SK-N-SH treated with all-trans-retinoic acid at 6 μM for 48 hours (cell line): Measurements from ENCODE around the gene GCLC.

Experiments
- ATAC-seq: fragments of 200-7000 bp; cut with Tn5 transposase; 3 replicates; pipeline ENCODE4 v1.9.1; 2020; ENCODE audit warnings: mild to moderate bottlenecking, moderate library complexity
- ARNTL ChIP-seq: fragments of 450-650 bp; formaldehyde crosslinking; IDR thresholded peaks from 2 replicates; pipeline ENCODE4 v1.5.0; 2020; ENCODE audit warnings: low read depth, mild to moderate bottlenecking, moderate library complexity, borderline replicate concordance
- BACH2 ChIP-seq: fragments of 250-450 bp; sonication (Bioruptor Pico); IDR thresholded peaks from 2 replicates; pipeline ENCODE4 v1.9.0; 2021; ENCODE audit warnings: mild to moderate bottlenecking, borderline replicate concordance
- CSDC2 ChIP-seq: fragments of 250-450 bp; sonication (Bioruptor Pico); IDR thresholded peaks from 2 replicates; pipeline ENCODE4 v1.5.0; 2020; ENCODE audit warnings: mild to moderate bottlenecking, moderate library complexity
- ISL1 ChIP-seq: fragments of 250-450 bp; sonication (Bioruptor Pico); IDR thresholded peaks from 2 replicates; pipeline ENCODE4 v2.1.2; 2022; ENCODE audit warnings: mild to moderate bottlenecking, moderate library complexity
- OSR1 ChIP-seq: fragments of 250-450 bp; sonication (Bioruptor Pico); IDR thresholded peaks from 2 replicates; pipeline ENCODE4 v1.8.0; 2022; ENCODE audit warnings: moderate library complexity, mild to moderate bottlenecking, inconsistent platforms
- PPARA ChIP-seq: fragments of 250-450 bp; sonication (Bioruptor Pico); IDR thresholded peaks from 2 replicates; pipeline ENCODE4 v1.5.0; 2020; ENCODE audit warnings: mild to moderate bottlenecking, borderline replicate concordance
- RARB ChIP-seq: fragments of 250-450 bp; sonication (Bioruptor Pico); IDR thresholded peaks from 2 replicates; pipeline ENCODE4 v1.8.0; 2021; ENCODE audit warnings: mild to moderate bottlenecking, moderate library complexity
- TCF4 ChIP-seq: fragments of 250-450 bp; sonication (Bioruptor Pico); IDR thresholded peaks from 2 replicates; pipeline ENCODE4 v1.8.0; 2021; ENCODE audit warnings: mild to moderate bottlenecking, moderate library complexity, borderline replicate concordance
- TOX ChIP-seq: fragments of 250-450 bp; sonication (Bioruptor Pico); IDR thresholded peaks from 2 replicates; pipeline ENCODE4 v1.8.0; 2021; ENCODE audit warnings: mild to moderate bottlenecking, moderate library complexity, borderline replicate concordance
- ZC3H10 ChIP-seq: fragments of 250-450 bp; sonication (Bioruptor Pico); IDR thresholded peaks from 2 replicates; pipeline ENCODE4 v1.5.1; 2021; ENCODE audit warnings: mild to moderate bottlenecking, moderate library complexity
- ZFP3 ChIP-seq: fragments of 250-450 bp; sonication (Bioruptor Pico); IDR thresholded peaks from 2 replicates; pipeline ENCODE4 v1.5.0; 2020; ENCODE audit warnings: mild to moderate bottlenecking, moderate library complexity
- ZFP30 ChIP-seq: fragments of 450-650 bp; formaldehyde crosslinking; IDR thresholded peaks from 2 replicates; pipeline ENCODE4 v1.5.0; 2022; ENCODE audit warnings: mild to moderate bottlenecking, moderate library complexity
- ZNF565 ChIP-seq: fragments of 450-650 bp; formaldehyde crosslinking; conservative IDR thresholded peaks from 2 replicates; pipeline ENCODE4 v1.5.0; 2020; ENCODE audit warnings: low read depth, mild to moderate bottlenecking, moderate library complexity
- ZNF70 ChIP-seq: fragments of 450-650 bp; formaldehyde crosslinking; IDR thresholded peaks from 2 replicates; pipeline ENCODE4 v1.5.0; 2020; ENCODE audit warnings: mild to moderate bottlenecking, moderate library complexity
- ZNF8 ChIP-seq: fragments of 450-650 bp; formaldehyde crosslinking; IDR thresholded peaks from 2 replicates; pipeline ENCODE4 v1.5.0; 2020; ENCODE audit warnings: mild to moderate bottlenecking, moderate library complexity
- TF ChIP-seq, protein P1 (sequence below): fragments of 250-450 bp; sonication (Bioruptor Pico); IDR thresholded peaks from 2 replicates; pipeline ENCODE4 v1.5.1; 2020; ENCODE audit warnings: low read depth, mild to moderate bottlenecking, moderate library complexity
- TF ChIP-seq, protein P2 (sequence below): fragments of 250-450 bp; sonication (Bioruptor Pico); IDR thresholded peaks from 2 replicates; pipeline ENCODE4 v1.5.1; 2021; ENCODE audit warnings: mild to moderate bottlenecking, moderate library complexity
- TF ChIP-seq, protein P3 (sequence below): fragments of 250-450 bp; sonication (Bioruptor Pico); IDR thresholded peaks from 2 replicates; pipeline ENCODE4 v1.8.0; 2020; ENCODE audit warnings: mild to moderate bottlenecking, moderate library complexity, borderline replicate concordance
- TF ChIP-seq, protein P4 (sequence below): fragments of 250-450 bp; sonication (Bioruptor Pico); IDR thresholded peaks from 2 replicates; pipeline ENCODE4 v1.8.0; 2021; ENCODE audit warnings: low read depth, mild to moderate bottlenecking, moderate library complexity, borderline replicate concordance
- TF ChIP-seq, protein P5 (sequence below): fragments of 250-450 bp; sonication (Bioruptor Pico); IDR thresholded peaks from 2 replicates; pipeline ENCODE4 v1.5.0; 2020; ENCODE audit warnings: mild to moderate bottlenecking, moderate library complexity

GCLC gene

DNA sequence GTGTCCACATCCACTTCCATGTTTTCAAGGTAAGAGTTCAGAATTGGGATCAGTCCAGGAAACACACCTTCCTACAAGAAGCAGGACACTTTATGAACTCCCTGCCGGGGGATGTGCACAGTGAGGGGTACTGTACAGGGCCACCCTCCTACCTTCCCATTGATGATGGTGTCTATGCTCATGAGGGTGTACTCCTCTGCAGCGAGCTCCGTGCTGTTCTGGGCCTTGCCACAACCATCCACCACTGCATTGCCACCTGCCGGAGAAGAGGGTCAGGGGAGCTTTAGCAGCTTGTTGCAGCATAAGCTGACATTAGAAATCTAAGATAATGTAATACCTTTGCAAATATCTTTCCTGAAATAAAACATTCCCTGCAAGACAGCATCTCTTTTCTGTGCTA, 44.8 kb downstream of the GCLC start (continued):
- TF ChIP-seq, protein P1, sequence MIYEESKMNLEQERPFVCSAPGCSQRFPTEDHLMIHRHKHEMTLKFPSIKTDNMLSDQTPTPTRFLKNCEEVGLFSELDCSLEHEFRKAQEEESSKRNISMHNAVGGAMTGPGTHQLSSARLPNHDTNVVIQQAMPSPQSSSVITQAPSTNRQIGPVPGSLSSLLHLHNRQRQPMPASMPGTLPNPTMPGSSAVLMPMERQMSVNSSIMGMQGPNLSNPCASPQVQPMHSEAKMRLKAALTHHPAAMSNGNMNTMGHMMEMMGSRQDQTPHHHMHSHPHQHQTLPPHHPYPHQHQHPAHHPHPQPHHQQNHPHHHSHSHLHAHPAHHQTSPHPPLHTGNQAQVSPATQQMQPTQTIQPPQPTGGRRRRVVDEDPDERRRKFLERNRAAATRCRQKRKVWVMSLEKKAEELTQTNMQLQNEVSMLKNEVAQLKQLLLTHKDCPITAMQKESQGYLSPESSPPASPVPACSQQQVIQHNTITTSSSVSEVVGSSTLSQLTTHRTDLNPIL (CRISPR knock-in tag), result no peak
- TF ChIP-seq TCF4, result no peak
- no peak for TF ChIP-seq ISL1 (CRISPR knock-in tag)
- TF ChIP-seq ZFP3 (CRISPR knock-in tag), result no peak
- TF ChIP-seq, all 23 proteins: peak for 0

DNA sequence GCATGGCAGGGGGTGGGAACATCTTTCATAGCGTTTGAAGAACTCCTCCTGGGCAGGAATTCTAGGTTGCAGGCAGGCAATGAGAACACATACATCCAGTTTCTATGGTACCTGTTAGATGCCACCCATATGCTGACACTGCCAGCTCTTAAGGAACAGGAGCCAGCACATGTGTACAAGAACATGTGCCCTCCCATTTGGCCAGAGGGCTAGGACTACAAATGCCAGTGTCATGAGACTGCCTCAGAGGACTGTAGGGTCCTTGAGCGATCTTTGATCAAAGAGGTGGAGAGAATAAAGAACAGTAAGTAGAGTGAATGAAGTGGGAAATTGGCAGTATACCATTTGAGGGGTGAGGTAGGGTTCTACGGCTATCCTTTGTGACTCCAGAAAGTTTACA, 45.8 kb downstream of the GCLC start:
- TF ChIP-seq RARB (CRISPR knock-in tag), result no peak
- ATAC-seq, result no peak

DNA sequence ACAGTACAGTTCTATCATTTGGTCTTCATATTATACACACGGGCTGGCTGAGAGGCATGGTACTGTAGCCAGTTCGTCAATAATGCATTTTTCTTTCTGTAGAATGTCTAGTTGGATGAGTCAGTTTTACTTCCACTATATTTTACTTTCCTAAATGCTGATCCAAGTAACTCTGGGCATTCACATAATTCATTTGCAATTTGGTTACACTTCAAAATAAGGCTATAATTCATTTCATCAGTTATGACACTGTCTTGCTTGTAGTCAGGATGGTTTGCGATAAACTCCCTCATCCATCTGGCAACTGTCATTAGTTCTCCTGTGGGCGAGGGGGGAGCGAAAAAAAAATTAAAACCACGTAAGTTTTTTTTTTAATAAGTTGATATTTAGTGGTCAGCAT, 46.3 kb downstream of the GCLC start:
- TF ChIP-seq ZFP30 (CRISPR knock-in tag) (no peak), TOX (CRISPR knock-in tag) (no peak), ISL1 (CRISPR knock-in tag) (no peak), ZNF70 (CRISPR knock-in tag) (no peak), ZC3H10 (CRISPR knock-in tag) (no peak), BACH2 (CRISPR knock-in tag) (no peak), ZNF565 (CRISPR knock-in tag) (no peak), PPARA (CRISPR knock-in tag) (no peak), TCF4 (no peak), RARB (CRISPR knock-in tag) (no peak), ARNTL (CRISPR knock-in tag) (no peak), OSR1 (CRISPR knock-in tag) (no peak), CSDC2 (CRISPR knock-in tag) (no peak), ZNF8 (no peak), ZFP3 (CRISPR knock-in tag) (no peak)
- TF ChIP-seq, protein P1 (CRISPR knock-in tag), result no peak
- TF ChIP-seq, protein P2, sequence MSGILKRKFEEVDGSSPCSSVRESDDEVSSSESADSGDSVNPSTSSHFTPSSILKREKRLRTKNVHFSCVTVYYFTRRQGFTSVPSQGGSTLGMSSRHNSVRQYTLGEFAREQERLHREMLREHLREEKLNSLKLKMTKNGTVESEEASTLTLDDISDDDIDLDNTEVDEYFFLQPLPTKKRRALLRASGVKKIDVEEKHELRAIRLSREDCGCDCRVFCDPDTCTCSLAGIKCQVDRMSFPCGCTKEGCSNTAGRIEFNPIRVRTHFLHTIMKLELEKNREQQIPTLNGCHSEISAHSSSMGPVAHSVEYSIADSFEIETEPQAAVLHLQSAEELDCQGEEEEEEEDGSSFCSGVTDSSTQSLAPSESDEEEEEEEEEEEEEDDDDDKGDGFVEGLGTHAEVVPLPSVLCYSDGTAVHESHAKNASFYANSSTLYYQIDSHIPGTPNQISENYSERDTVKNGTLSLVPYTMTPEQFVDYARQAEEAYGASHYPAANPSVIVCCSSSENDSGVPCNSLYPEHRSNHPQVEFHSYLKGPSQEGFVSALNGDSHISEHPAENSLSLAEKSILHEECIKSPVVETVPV (CRISPR knock-in tag), result no peak
- TF ChIP-seq, protein P3, sequence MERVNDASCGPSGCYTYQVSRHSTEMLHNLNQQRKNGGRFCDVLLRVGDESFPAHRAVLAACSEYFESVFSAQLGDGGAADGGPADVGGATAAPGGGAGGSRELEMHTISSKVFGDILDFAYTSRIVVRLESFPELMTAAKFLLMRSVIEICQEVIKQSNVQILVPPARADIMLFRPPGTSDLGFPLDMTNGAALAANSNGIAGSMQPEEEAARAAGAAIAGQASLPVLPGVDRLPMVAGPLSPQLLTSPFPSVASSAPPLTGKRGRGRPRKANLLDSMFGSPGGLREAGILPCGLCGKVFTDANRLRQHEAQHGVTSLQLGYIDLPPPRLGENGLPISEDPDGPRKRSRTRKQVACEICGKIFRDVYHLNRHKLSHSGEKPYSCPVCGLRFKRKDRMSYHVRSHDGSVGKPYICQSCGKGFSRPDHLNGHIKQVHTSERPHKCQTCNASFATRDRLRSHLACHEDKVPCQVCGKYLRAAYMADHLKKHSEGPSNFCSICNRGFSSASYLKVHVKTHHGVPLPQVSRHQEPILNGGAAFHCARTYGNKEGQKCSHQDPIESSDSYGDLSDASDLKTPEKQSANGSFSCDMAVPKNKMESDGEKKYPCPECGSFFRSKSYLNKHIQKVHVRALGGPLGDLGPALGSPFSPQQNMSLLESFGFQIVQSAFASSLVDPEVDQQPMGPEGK (CRISPR knock-in tag), result no peak
- TF ChIP-seq, protein P4, sequence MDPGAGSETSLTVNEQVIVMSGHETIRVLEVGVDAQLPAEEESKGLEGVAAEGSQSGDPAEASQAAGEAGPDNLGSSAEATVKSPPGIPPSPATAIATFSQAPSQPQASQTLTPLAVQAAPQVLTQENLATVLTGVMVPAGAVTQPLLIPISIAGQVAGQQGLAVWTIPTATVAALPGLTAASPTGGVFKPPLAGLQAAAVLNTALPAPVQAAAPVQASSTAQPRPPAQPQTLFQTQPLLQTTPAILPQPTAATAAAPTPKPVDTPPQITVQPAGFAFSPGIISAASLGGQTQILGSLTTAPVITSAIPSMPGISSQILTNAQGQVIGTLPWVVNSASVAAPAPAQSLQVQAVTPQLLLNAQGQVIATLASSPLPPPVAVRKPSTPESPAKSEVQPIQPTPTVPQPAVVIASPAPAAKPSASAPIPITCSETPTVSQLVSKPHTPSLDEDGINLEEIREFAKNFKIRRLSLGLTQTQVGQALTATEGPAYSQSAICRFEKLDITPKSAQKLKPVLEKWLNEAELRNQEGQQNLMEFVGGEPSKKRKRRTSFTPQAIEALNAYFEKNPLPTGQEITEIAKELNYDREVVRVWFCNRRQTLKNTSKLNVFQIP (CRISPR knock-in tag), result no peak
- TF ChIP-seq, protein P5, sequence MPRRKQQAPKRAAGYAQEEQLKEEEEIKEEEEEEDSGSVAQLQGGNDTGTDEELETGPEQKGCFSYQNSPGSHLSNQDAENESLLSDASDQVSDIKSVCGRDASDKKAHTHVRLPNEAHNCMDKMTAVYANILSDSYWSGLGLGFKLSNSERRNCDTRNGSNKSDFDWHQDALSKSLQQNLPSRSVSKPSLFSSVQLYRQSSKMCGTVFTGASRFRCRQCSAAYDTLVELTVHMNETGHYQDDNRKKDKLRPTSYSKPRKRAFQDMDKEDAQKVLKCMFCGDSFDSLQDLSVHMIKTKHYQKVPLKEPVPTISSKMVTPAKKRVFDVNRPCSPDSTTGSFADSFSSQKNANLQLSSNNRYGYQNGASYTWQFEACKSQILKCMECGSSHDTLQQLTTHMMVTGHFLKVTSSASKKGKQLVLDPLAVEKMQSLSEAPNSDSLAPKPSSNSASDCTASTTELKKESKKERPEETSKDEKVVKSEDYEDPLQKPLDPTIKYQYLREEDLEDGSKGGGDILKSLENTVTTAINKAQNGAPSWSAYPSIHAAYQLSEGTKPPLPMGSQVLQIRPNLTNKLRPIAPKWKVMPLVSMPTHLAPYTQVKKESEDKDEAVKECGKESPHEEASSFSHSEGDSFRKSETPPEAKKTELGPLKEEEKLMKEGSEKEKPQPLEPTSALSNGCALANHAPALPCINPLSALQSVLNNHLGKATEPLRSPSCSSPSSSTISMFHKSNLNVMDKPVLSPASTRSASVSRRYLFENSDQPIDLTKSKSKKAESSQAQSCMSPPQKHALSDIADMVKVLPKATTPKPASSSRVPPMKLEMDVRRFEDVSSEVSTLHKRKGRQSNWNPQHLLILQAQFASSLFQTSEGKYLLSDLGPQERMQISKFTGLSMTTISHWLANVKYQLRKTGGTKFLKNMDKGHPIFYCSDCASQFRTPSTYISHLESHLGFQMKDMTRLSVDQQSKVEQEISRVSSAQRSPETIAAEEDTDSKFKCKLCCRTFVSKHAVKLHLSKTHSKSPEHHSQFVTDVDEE (CRISPR knock-in tag), result no peak
- no peak for ATAC-seq
